OCI-LY3 (cell line): Measurements from ENCODE around the gene TULP1.

Experiments used
- H2AFZ ChIP-seq: fragments of 200-600, 300-600 bp; shearing (Covaris generic); 2 replicates; pipeline ENCODE4 v1.6.0; 2014; ENCODE audit warnings: antibody characterized with exemption, low read depth, low read length
- H3K27ac ChIP-seq: fragments of 200-600, 300-600 bp; sonication (generic); 2 replicates; pipeline ENCODE4 v1.5.1; 2014; ENCODE audit warnings: mild to moderate bottlenecking, low read length, moderate library complexity, mixed read lengths
- H3K27me3 ChIP-seq: fragments of 200-600, 300-600 bp; sonication (generic); 2 replicates; pipeline ENCODE4 v1.6.1; 2014; ENCODE audit warnings: low read depth, low read length, mixed read lengths
- H3K36me3 ChIP-seq: fragments of 200-600, 300-600 bp; sonication (generic); replicated peaks from 2 replicates; pipeline ENCODE3; 2014; ENCODE audit warnings: low read depth, low read length, mixed read lengths
- H3K4me1 ChIP-seq: fragments of 300-600, 200-600 bp; sonication (generic); 2 replicates; pipeline ENCODE4 v1.6.1; 2014; ENCODE audit warnings: low read length, mixed read lengths
- H3K4me2 ChIP-seq: fragments of 200-600, 300-600 bp; sonication (generic); 2 replicates; pipeline ENCODE4 v1.6.1; 2014; ENCODE audit warnings: low read length, mixed read lengths
- H3K4me3 ChIP-seq: fragments of 300-600, 200-600 bp; sonication (generic); 2 replicates; pipeline ENCODE4 v1.5.1; 2014; ENCODE audit warnings: antibody characterized with exemption, mild to moderate bottlenecking, low read length, moderate library complexity
- H3K79me2 ChIP-seq: fragments of 300-600, 200-600 bp; shearing (Covaris generic); 2 replicates; pipeline ENCODE4 v1.6.1; 2014; ENCODE audit warnings: mild to moderate bottlenecking, low read length, mixed read lengths
- H3K9ac ChIP-seq: fragments of 300-600, 200-600 bp; shearing (Covaris generic); 2 replicates; pipeline ENCODE4 v1.6.0; 2014; ENCODE audit warnings: mild to moderate bottlenecking, low read length, moderate library complexity
- H3K9me3 ChIP-seq: fragments of 200-600, 300-600 bp; shearing (Covaris generic); 2 replicates; pipeline ENCODE4 v1.6.1; 2014; ENCODE audit warnings: low read length, mixed read lengths; ENCODE audit not compliant: insufficient read depth
- H4K20me1 ChIP-seq: fragments of 200-600, 300-600 bp; sonication (generic); 2 replicates; pipeline ENCODE4 v1.6.1; 2016; ENCODE audit warnings: low read length, mixed read lengths; ENCODE audit not compliant: insufficient read depth
- CTCF ChIP-seq: fragments of 200-600, 300-600 bp; sonication (generic); IDR thresholded peaks from 2 replicates; pipeline ENCODE4 v1.5.1; 2014; ENCODE audit warnings: antibody characterized with exemption, low read length, low read depth
- EZH2phosphoT487 ChIP-seq: fragments of 200-600 bp; shearing (Covaris generic); IDR thresholded peaks from 2 replicates; pipeline ENCODE4 v1.6.1; 2018; ENCODE audit warnings: antibody characterized with exemption, mixed run types, low read depth

The TULP1 gene

GRCh38 chr6:35457907-35458306 is 54.8 kb downstream of the TULP1 start:
- TF ChIP-seq EZH2phosphoT487 (no peak), CTCF (no peak)
- Histone ChIP-seq H3K4me2 (no peak overlapping the region), H3K4me1 (peaks cover 5% of the 10 kb centered on the region; the same call in 1 of the 2 replicates), H4K20me1 (no peaks in the 10 kb centered on the region), H3K9me3 (no peaks in the 10 kb centered on the region), H3K9ac (no peak overlapping the region), H3K4me3 (no peak overlapping the region), H3K27me3 (no peaks in the 10 kb centered on the region), H3K79me2 (no peaks in the 10 kb centered on the region), H2AFZ (no peak overlapping the region), H3K36me3 (no peaks in the 10 kb centered on the region), H3K27ac (no peak overlapping the region)

GRCh38 chr6:35454391-35455110 is 58.1 kb downstream of the TULP1 start:
- H4K20me1 ChIP-seq, result no peaks in the 10 kb centered on the region
- H3K27ac ChIP-seq, result no peak overlapping the region
- H3K36me3 ChIP-seq, result no peaks in the 10 kb centered on the region
- H3K9me3 ChIP-seq, result no peaks in the 10 kb centered on the region
- TF ChIP-seq EZH2phosphoT487 (no peak), CTCF (no peak)
- peaks cover 10% of the 10 kb centered on the region; the same call in 1 of the 2 replicates for H3K4me1 ChIP-seq
- no peak overlapping the region for H3K4me2 ChIP-seq
- H3K9ac ChIP-seq, result no peak overlapping the region
- H3K27me3 ChIP-seq, result peaks cover 21% of the 10 kb centered on the region
- H3K4me3 ChIP-seq, result no peak overlapping the region
- no peak overlapping the region for H2AFZ ChIP-seq
- H3K79me2 ChIP-seq, result no peaks in the 10 kb centered on the region

GRCh38 chr6:35453236-35453635 is 59.5 kb downstream of the TULP1 start:
- no peak overlapping the region for H3K27ac ChIP-seq
- peak overlapping the region; percentile 95 for H3K4me3 ChIP-seq
- no peaks in the 10 kb centered on the region for H3K36me3 ChIP-seq
- no peaks in the 10 kb centered on the region for H3K9me3 ChIP-seq
- H3K4me2 ChIP-seq, result peak overlapping the region; percentile 96
- peaks cover 10% of the 10 kb centered on the region; the same call in 1 of the 2 replicates for H3K4me1 ChIP-seq
- H4K20me1 ChIP-seq, result no peaks in the 10 kb centered on the region
- no peaks in the 10 kb centered on the region for H3K79me2 ChIP-seq
- H3K9ac ChIP-seq, result peak overlapping the region; percentile 77
- H2AFZ ChIP-seq, result no peak overlapping the region
- TF ChIP-seq CTCF, result no peak
- TF ChIP-seq EZH2phosphoT487, result no peak
- peaks cover 22% of the 10 kb centered on the region for H3K27me3 ChIP-seq

GRCh38 chr6:35452183-35453090 is 60.3 kb downstream of the TULP1 start, which contains the start of gene FANCE:
FANCE (plus strand) TSS chr6:35452338; CDS start chr6:35452546, 208 bp downstream.
- Histone ChIP-seq H3K4me2 (peak within 1 kb of the TSS; percentile 96), H2AFZ (peak within 1 kb of the TSS; percentile 73), H3K27ac (no peak within 1 kb of the TSS), H3K79me2 (no peaks in the 10 kb centered on the region), H3K4me1 (peaks cover 10% of the 10 kb centered on the region; the same call in 1 of the 2 replicates), H3K9me3 (no peaks in the 10 kb centered on the region), H3K4me3 (peak within 1 kb of the TSS; percentile 95), H3K9ac (peak within 1 kb of the TSS; percentile 77), H3K36me3 (no peaks in the 10 kb centered on the region), H4K20me1 (no peaks in the 10 kb centered on the region), H3K27me3 (peaks cover 22% of the 10 kb centered on the region)
- TF ChIP-seq CTCF, result no peak
- TF ChIP-seq EZH2phosphoT487, result no peak
